Activated CD4-positive, alpha-beta T cell treated with anti-CD3 and anti-CD28 coated beads, Interleukin-2, amount 50 U/mL, for 4 hours (primary cell): Measurements from ENCODE around the gene SHB.

Experiments used
- DNase-seq, 2 experiments: peaks; one replicate each; pipeline ENCODE4 v3.0.0-alpha.2; 2020

SHB gene

GRCh38 chr9:38022203-38022895 lies 46.7 kb downstream of the SHB start:
- DNase-seq, result no peak

DNA sequence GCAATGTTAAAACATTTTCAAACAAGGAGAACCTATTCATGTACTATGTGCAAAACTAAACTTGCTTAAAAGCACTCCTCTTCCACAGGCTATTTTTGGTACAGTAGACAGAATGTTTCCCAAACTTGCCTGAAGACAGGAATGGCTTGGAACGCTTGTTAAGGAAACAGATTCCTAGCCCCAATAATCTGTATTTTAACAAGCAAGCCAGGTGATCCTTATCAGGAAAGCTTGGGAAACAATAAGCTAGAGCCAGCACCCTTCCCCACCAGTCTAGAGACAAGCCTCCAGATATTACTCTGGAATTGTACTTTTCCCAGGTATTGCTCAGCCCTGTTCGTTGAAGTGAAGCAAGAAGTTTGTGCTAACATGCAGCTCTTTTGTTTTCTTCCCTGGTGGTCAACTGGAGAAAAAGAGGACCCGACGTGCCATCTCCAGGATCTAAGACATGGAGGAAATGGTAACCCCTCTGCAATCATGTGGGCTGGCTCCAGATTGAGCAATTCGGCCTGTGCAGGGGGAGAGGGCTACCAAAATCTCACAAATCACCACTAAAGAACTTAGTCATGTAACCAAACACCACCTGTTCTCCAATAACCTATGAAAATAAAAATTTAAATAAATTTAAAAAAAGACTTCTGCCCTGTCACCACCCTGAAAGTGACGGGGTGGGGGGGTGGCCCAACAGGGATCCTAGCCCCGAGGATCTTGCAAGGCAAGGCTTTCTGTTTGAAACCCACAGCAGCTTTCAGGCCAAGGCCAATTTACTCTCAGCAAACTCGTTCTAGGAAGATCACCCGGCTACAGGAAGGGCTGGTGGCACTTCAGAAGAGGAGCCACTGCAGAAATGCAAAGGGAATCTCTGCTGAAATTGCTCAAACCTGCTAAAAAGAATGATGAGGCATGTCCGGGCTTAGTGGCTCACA lies 48.6 kb downstream of the SHB start:
- no peak for DNase-seq

- no peak for DNase-seq
Measured at GRCh38 chr9:38019731-38020130, 49.3 kb downstream of the SHB start.

DNA sequence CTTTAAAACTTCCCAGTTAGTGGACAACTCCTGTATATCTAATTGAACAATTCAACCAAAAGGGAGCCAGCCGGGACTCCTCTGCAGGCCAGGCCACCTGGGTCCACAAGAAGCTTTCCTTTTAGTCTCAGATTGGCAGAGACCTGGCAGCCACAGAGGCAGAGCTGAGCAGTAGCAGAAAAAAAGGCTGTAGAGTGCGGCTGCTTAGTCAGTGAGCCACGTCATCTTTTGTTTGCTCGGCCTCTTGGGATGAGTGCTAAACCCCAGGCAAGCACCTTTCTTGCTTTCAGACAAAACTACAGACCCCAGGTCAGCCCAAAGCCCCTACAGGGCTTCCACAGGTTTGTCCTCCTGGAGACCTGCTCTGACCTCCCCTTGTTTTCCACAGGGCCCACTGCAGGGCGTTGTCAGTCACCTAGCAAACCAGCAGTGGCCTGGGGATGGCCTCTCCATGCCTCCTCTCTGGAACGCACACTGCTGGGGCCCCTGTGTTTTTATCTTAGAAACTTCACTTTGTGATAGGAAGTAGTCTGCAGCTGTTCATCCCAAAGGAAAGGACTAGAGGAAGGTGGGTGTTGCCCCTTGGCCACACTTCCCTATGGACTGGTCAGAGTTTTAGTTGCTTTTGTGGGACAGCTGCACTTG lies 49.9 kb downstream of the SHB start:
- no peak for DNase-seq

DNA sequence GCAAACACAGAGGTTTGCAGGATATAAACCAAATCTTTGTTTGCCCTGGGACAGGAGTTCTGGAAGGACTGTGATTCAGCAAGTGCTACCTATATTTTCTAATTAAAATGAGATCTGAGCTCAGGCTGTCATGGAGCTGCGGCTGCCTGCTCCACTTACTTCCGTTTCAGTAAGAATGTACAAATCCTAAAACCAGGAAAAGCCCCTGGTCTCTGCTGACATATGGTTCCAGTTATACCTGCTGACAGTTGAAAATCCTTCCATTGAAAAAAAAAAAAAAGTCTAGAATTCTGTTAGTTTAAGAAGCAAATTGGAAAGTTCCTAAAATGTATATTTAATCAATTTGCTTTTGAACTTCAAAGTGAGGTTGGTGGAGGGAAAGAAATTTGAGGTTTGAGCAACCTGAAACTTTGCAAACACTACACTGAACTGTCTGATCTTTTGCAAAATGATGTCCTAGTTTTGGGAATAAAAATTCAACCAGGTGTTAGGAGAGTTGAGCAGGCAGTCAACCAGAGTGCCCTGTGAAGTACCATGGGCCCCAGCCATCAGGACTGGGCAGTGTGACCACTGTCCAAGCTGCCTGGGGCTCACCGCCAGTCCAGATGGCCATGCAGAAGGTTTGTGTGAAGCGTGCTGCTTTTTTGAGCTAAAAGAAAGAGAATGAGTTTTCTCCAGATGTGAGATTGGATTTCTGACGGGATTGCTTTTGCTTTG lies 50.6 kb downstream of the SHB start:
- DNase-seq, result no peak

GRCh38 chr9:38017885-38018186 lies 51.2 kb downstream of the SHB start:
- DNase-seq, result no peak

- no peak for DNase-seq
Measured at GRCh38 chr9:38017149-38017884, 51.7 kb downstream of the SHB start.

DNA sequence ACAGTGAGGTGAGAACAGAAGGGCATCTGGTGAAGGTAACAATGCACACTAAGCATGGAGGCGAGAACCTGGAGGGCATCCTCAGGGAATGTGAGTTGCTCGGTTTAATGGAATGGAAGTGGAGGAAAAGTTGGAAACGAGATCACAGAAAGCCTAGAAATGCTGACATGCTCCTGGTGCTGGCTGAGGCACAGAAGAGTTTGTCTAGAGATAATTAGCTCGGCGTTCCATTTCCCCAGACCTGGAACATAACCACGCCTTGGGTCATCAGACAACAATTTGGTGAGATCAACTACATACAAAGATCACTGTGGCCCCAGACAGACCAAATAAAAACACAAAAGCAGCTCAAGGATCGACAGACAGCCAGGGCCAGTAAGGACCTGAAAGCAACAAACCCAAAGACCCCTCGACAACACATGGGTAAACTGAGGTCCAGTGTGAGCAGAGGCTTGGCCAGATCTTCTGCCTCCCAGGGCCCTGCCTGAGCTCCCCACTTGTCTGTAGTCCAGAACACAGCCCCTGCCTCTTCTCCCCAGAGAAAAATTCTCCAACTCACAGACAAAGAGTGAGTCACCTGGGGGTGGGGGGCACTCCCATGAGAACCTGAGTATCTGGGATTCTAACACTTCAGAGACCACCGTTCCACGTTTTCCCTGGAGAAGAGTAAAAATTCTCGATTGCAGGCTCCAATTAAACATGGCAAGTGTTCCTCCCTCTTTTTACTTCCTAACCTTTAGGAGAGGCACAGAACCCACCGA lies 52.5 kb downstream of the SHB start:
- no peak for DNase-seq

DNA sequence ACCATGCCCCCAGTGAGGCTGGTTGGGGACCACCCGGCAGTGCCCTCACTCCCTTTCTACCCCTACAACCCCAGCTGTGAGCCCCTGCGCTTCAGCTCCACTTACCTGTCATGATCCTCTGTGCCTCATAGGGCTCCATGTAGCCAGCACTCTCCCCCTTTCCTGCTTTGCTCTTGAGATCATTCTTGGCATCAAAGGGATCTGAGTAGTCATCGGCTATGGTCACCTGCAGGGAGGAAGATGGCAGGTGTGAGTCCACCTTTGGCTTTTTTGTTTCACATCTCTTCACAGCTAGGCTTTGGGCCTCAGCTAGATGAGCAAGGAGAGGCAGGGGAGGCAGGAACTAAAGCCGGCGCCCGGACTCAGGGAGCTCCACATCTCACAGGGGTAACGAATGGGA lies 53.1 kb downstream of the SHB start:
- no peak for DNase-seq

GRCh38 chr9:38015266-38015665 lies 53.8 kb downstream of the SHB start:
- DNase-seq, result no peak

GRCh38 chr9:38012767-38013450 lies 56.1 kb downstream of the SHB start:
- no peak for DNase-seq

DNA sequence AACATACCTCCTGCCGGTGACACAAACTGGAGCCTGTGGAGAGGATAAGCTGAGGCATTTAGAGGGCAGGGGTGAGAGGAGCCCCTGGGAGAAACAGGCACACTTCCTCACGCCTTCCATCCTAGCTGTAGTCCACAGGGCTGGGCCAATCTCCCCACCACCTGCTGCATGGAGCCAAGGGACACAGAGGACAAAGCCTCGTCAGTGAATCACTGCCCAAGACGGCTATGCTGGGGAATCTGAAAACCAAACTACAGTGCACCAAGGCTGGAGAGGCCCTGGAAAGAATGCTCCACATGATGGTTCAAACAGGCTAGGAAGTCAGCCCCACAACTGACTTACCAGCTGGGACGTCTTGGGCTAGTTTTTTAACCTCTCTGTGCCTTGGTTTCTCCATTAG lies 57.0 kb downstream of the SHB start:
- DNase-seq, result no peak

GRCh38 chr9:38010918-38011704 lies 57.9 kb downstream of the SHB start:
- no peak for DNase-seq

DNA sequence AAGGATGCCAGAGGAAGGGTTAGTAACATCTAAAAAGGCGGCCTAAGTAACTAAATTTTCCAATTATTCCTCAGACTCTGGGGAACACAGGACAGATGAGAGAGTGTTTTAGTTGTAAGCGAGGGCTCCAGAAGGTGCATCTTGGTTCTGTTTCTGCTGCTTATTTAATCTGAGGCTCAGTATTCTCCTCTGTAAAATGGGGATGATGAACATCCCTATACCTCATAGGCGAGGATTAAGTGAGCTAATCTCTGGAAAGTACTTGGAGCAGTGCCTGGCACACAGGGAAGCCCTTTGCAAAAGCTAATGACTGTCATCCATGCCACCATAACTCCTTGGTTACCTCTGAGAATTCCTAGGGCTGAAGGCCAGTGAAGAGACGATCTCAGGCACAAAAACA lies 59.0 kb downstream of the SHB start:
- DNase-seq, result no peak

DNA sequence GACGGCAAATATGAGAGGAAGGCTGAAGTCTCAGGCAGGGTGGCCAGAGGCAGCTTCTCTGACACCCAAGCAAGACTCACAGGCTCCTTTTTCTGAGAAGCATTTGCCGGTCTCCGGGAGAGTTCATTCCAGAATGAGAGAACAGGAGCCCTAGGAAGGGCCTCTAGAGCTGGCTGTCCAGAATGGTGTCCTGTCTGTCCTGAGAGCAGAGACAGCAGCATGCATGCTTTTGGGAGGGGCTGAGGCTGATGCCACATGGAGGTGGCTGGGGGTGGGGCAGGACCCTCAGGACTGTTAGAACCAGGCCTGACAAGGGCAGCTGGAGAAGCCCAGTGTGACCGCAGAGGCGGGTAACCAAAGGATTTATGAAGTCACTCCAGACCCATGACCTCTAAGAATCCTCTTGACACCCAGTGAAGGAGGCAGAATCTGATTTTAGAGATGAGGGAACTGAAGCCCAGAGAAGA lies 60.0 kb downstream of the SHB start:
- no peak for DNase-seq

DNA sequence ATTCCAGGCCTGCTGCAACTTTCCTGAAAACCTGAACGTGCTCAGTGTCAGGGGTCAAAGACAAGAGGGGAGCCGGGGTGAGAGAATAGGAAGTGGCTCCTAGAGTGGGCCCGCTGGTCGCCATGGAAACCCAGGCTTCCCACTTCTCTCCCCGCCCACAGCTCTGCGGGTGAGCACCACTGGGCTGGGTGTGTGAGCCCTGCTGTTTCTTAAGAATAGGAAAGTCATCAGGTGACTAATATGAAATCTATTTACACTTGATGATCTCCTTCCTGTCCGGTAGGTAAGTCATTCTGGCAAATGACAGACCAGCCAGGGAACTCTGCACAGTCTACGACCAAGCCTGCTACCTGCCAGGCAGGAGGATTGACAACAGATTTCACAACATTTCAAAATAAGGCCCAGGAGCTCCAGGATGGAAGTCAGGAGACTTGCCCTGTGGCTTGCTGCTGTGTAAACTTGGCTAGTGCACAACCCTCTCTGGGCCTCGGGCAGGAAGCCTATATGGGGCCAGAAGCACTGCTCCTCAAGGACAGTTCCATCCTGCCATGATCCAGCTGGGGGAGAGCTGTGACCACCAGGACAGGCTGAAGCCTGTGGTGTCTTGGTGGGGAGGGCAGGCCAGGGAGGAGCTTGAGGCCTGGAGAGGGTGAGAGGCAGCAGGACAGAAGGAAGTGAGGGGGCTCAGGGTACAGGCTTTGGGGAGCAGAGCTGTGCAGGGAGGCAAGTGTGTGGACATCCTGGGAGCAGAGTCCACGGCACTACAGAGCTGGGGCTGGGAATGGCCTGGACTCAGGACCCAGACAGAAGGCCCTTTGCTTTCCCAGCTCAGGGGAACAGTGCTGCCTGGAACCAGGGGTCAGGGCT lies 60.6 kb downstream of the SHB start:
- peak; percentile 4 to 7 for DNase-seq

DNA sequence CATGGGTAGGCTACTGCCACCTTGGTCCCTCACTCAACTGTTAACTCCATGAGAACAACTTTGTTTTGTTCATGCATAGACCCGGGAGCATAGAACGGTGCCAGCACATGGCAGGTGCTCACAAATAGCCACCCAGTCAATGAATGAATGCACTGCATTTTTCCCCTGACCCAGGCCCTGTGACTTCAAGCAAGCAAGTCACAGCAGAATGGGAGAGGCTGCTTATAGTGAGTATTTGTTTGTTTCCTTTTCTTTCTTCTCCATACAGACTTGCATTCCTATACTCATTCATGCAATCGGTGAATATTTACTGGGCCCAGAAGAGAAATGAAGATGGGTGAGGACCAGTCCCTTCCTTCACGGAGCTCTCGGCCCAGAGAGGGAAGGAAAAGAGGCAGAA lies 62.0 kb downstream of the SHB start:
- DNase-seq, result no peak

DNA sequence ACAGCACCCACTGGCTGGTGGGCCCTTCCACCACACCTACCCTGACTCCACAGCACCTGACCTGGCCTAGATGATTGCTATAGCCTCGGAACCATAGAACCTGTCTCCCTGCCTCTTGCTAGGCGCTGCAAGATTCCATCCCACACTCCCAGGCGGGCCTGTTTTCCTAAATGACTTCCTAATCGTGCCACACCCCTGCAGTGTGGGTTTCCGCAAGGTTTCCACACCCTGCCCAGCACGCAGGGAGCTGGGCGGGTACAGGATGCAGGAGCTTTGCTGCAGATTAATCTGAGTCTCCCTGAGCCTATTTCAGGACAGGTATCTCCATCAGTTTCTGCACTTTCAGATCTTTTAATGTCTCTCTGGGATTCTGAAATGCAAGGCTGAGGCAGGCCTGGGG lies 62.9 kb downstream of the SHB start:
- no peak for DNase-seq
